Endometrium (tissue), 2 donors: ENCODE data around the gene FAM240A.

Experiments
- FAIRE-seq: peaks from 2 replicates; lab custom pipeline; 2012; peaks lifted over from hg19 to GRCh38; lab: Jason Lieb, UNC
- donor health status: control.
- donor health status: control.

Gene FAM240A

GRCh38 chr3:46662771-46663551, 50.6 kb downstream of the FAM240A start:
- FAIRE-seq, result no peak

GRCh38 chr3:46663591-46664135, 51.3 kb downstream of the FAM240A start:
- no peak for FAIRE-seq

- FAIRE-seq, result no peak
These were observed 52.1 kb downstream of the FAM240A start for GRCh38 chr3:46664188-46664970.

GRCh38 chr3:46664971-46665762, 52.8 kb downstream of the FAM240A start:
- FAIRE-seq, result no peak

GRCh38 chr3:46665763-46666452, 53.6 kb downstream of the FAM240A start:
- no peak for FAIRE-seq

- FAIRE-seq, result no peak
These were observed 54.1 kb downstream of the FAM240A start for GRCh38 chr3:46666453-46666845.

- FAIRE-seq, result no peak
These were observed 54.8 kb downstream of the FAM240A start for GRCh38 chr3:46667061-46667621.

- FAIRE-seq, result no peak
These were observed 55.3 kb downstream of the FAM240A start for GRCh38 chr3:46667657-46668056.

- FAIRE-seq, result no peak
These were observed 55.8 kb downstream of the FAM240A start for GRCh38 chr3:46668116-46668515.

GRCh38 chr3:46668591-46668990, 56.3 kb downstream of the FAM240A start:
- no peak for FAIRE-seq

GRCh38 chr3:46669191-46669999, 57.1 kb downstream of the FAM240A start:
- FAIRE-seq, result no peak

GRCh38 chr3:46670000-46670890, 57.9 kb downstream of the FAM240A start:
- no peak for FAIRE-seq

GRCh38 chr3:46670891-46671427, 58.6 kb downstream of the FAM240A start:
- no peak for FAIRE-seq

- no peak for FAIRE-seq
These were observed 59.4 kb downstream of the FAM240A start for GRCh38 chr3:46671541-46672348.

GRCh38 chr3:46672349-46672695, 60.0 kb downstream of the FAM240A start:
- no peak for FAIRE-seq

GRCh38 chr3:46673151-46674030, 61.1 kb downstream of the FAM240A start:
- no peak for FAIRE-seq
